GM12878 (cell line): ENCODE data around the gene C10orf143. TPM values are rescaled to one million over a fixed set of nuclear protein-coding genes. Genes with fewer than 3 reads are reported as not detected.

Experiments
- ATAC-seq: fragments of 200-7000 bp; cut with Tn5 transposase; 3 replicates; pipeline ENCODE4 v1.9.1; 2020; ENCODE audit warnings: mild to moderate bottlenecking, moderate library complexity
- BruUV-seq: library from RNA; stranded (reverse); fragments of 400-500 nt; replicated peaks from 2 replicates; lab custom pipeline; 2021; lab: Mats Ljungman, UMichigan
- CTCF ChIA-PET: fragments of 300-600 bp; sonication (Branson Sonifier 250); formaldehyde crosslinking; extraction: SDS; loops from one replicate; lab custom pipeline; 2021; ENCODE audit warnings: inconsistent platforms; lab: Yijun Ruan, JAX
- POLR2A ChIA-PET: fragments of 350-600 bp; formaldehyde crosslinking; extraction: SDS; loops from one replicate; lab custom pipeline; 2021; ENCODE audit warnings: inconsistent platforms; lab: Charles Lee
- RAD21 ChIA-PET: fragments of 300-600 bp; sonication (Branson Sonifier 250); formaldehyde crosslinking; loops from one replicate; lab custom pipeline; 2023; ENCODE audit warnings: antibody characterized with exemption; ENCODE audit not compliant: unreplicated experiment; lab: Charles Lee
- SMC1A ChIA-PET: fragments of 300-600 bp; sonication (Branson Sonifier 250); formaldehyde crosslinking; loops from one replicate; lab custom pipeline; 2023; ENCODE audit not compliant: unreplicated experiment, uncharacterized antibody; lab: Charles Lee
- DNase-seq: peaks from one replicate; pipeline ENCODE4 v3.0.0-alpha.2; 2011; ENCODE audit warnings: low read depth, low spot score
- FAIRE-seq: peaks from 3 replicates; lab custom pipeline; 2011; peaks lifted over from hg19 to GRCh38; lab: Jason Lieb, UNC
- H2AFZ ChIP-seq: 2 replicates; pipeline ENCODE4 v1.6.0; 2011; ENCODE audit warnings: low read depth, low read length, control low read depth; ENCODE audit not compliant: control insufficient read depth
- H3K27ac ChIP-seq: 2 replicates; pipeline ENCODE4 v1.5.1; 2011; ENCODE audit warnings: control low read depth; ENCODE audit not compliant: control insufficient read depth, insufficient read depth
- H3K27me3 ChIP-seq, 2 experiments: replicated peaks in 1 of 2; 2 replicates each; pipeline versions ENCODE4 v1.6.0 to v1.6.1; 2011; ENCODE audit warnings: low read length in 1 of 2; ENCODE audit not compliant: control insufficient read depth in 2 of 2, insufficient read depth in 2 of 2
- H3K36me3 ChIP-seq, 2 experiments: 2 replicates each; pipeline ENCODE4 v1.5.1; 2011; ENCODE audit warnings: low read length in 1 of 2; ENCODE audit not compliant: control insufficient read depth in 2 of 2, insufficient read depth in 2 of 2
- H3K4me1 ChIP-seq: 2 replicates; pipeline ENCODE4 v1.6.1; 2011; ENCODE audit warnings: mild to moderate bottlenecking, low read length, moderate library complexity, mixed read lengths; ENCODE audit not compliant: control insufficient read depth, insufficient read depth
- H3K4me2 ChIP-seq: 2 replicates; pipeline ENCODE4 v1.6.0; 2011; ENCODE audit warnings: control low read depth; ENCODE audit not compliant: control insufficient read depth, insufficient read depth
- H3K4me3 ChIP-seq: fragments of 200-600 bp; sonication (generic); 2 replicates; pipeline ENCODE4 v1.5.1; 2016
- H3K79me2 ChIP-seq: 2 replicates; pipeline ENCODE4 v1.6.0; 2011; ENCODE audit warnings: low read length; ENCODE audit not compliant: control insufficient read depth, insufficient read depth
- H3K9ac ChIP-seq: 2 replicates; pipeline ENCODE4 v1.8.0; 2011; ENCODE audit warnings: low read length, control low read depth, mixed read lengths; ENCODE audit not compliant: control insufficient read depth, insufficient read depth
- H3K9me3 ChIP-seq: replicated peaks from 3 replicates; pipeline ENCODE4 v1.5.1; 2011; ENCODE audit warnings: mild to moderate bottlenecking, low read length; ENCODE audit not compliant: control insufficient read depth, insufficient read depth
- H4K20me1 ChIP-seq: 2 replicates; pipeline ENCODE4 v1.6.0; 2011; ENCODE audit not compliant: control insufficient read depth, insufficient read depth
- CUX1 ChIP-seq: IDR thresholded peaks from 2 replicates; pipeline ENCODE4 v1.6.1; 2012; ENCODE audit warnings: improper control_type of control experiment, low read depth, low read length; ENCODE audit not compliant: insufficient replicate concordance
- DPF2 ChIP-seq: fragments of 450-650 bp; IDR thresholded peaks from 2 replicates; pipeline ENCODE4 v1.6.1; 2017; ENCODE audit warnings: mild to moderate bottlenecking
- GATAD2B ChIP-seq: fragments of 450-650 bp; conservative IDR thresholded peaks from 2 replicates; pipeline ENCODE4 v1.6.1; 2017; ENCODE audit warnings: low read depth, mild to moderate bottlenecking, moderate library complexity
- HDGF ChIP-seq: fragments of 450-650 bp; IDR thresholded peaks from 2 replicates; pipeline ENCODE4 v1.6.1; 2016; ENCODE audit warnings: antibody characterized with exemption
- HSF1 ChIP-seq: fragments of 150-350 bp; IDR thresholded peaks from 2 replicates; pipeline ENCODE4 v1.6.1; 2014; ENCODE audit warnings: mild to moderate bottlenecking, low read depth, low read length
- NR2F1 ChIP-seq: fragments of 450-650 bp; conservative IDR thresholded peaks from 2 replicates; pipeline ENCODE4 v1.6.1; 2017; ENCODE audit warnings: mild to moderate bottlenecking
- POLR2AphosphoS5 ChIP-seq: IDR thresholded peaks from 2 replicates; pipeline ENCODE4 v1.6.1; 2011; ENCODE audit warnings: mild to moderate bottlenecking, low read length, inconsistent platforms
- RAD51 ChIP-seq: fragments of 450-650 bp; IDR thresholded peaks from 2 replicates; pipeline ENCODE4 v1.6.1; 2016; ENCODE audit warnings: moderate library complexity, mild to moderate bottlenecking, inconsistent platforms
- RCOR1 ChIP-seq: conservative IDR thresholded peaks from 2 replicates; pipeline ENCODE4 v1.6.1; 2012; ENCODE audit warnings: low read depth, low read length, improper control_type of control experiment
- RELA ChIP-seq: fragments of 450-650 bp; IDR thresholded peaks from 2 replicates; pipeline ENCODE4 v1.8.0; 2014; ENCODE audit warnings: borderline replicate concordance; ENCODE audit not compliant: partially characterized antibody
- SIN3A ChIP-seq: IDR thresholded peaks from 2 replicates; pipeline ENCODE4 v1.6.1; 2012; ENCODE audit warnings: low read depth, low read length, improper control_type of control experiment
- WRNIP1 ChIP-seq: IDR thresholded peaks from 2 replicates; pipeline ENCODE4 v1.6.1; 2011; ENCODE audit warnings: low read depth, low read length, improper control_type of control experiment, borderline replicate concordance
- ZNF592 ChIP-seq: fragments of 450-650 bp; IDR thresholded peaks from 2 replicates; pipeline ENCODE4 v1.6.1; 2017; ENCODE audit warnings: mild to moderate bottlenecking, moderate library complexity
- ZSCAN29 ChIP-seq: fragments of 450-650 bp; IDR thresholded peaks from 2 replicates; pipeline ENCODE4 v1.6.1; 2017; ENCODE audit warnings: mild to moderate bottlenecking, moderate library complexity
- WGBS: methylation state at CpG from one replicate; pipeline ENCODE4 v1.1.6; 2016; ENCODE audit warnings: low lambda C conversion rate; ENCODE audit not compliant: insufficient replicate concordance, insufficient coverage; ENCODE audit errors: missing lambda C conversion rate; 5-methylcytosine and 5-hydroxymethylcytosine counted together
- in situ Hi-C: fragments of 300-500 bp; cut with MboI; formaldehyde crosslinking; loops from 9 replicates; pipeline ENCODE4 v1.14.3; 2018; ENCODE audit warnings: mixed read lengths
- intact Hi-C: fragments of 100-400 bp; cut with micrococcal nuclease; formaldehyde crosslinking; loops from one replicate; pipeline ENCODE4 v1.14.2; 2022; ENCODE audit not compliant: unreplicated experiment
- polyA plus RNA-seq, 11 experiments: library from polyadenylated mRNA; depleted of rRNA in 4 of 11; unstranded in 6 of 11; stranded (reverse) in 5 of 11; fragments of >200 nt; fragmentation: Nextera tagmentation in 4 of 11; fragmentation: Illumina TruSeq in 1 of 11; extraction: Ambion mirVana in 4 of 11; extraction: Trizol in 1 of 11; gene quantifications; 1 replicate in 1 of 11; 2 replicates in 10 of 11; pipeline versions ENCODE4 v1.2.1 to v1.2.3, GENCODE V29; 2011 to 2016; ENCODE audit warnings: inconsistent platforms in 2 of 11, missing spikeins in 2 of 11, low read depth in 1 of 11
- total RNA-seq, 4 experiments: library from RNA; depleted of rRNA in 3 of 4; stranded (reverse); fragments of >200 nt in 3 of 4; fragmentation: Illumina TruSeq in 1 of 4; extraction: Trizol in 1 of 4; gene quantifications; 2 replicates each; pipeline versions ENCODE4 v1.2.1 to v1.2.3, GENCODE V29; 2013 to 2021

C10orf143 gene
- total and polyA plus RNA-seq, 10 of the 15 experiments (the other 5 are each of a cell fraction or from before 2014, with no cell fraction given) = 0.64 to 7.9 (median 2.6) TPM

- ChIA-PET SMC1A (interaction anchor here (1.6 to 3.9 kb wide), 2 partner anchors 13 to 18 kb away, joined by 6 to 19 read pairs; partner anchors contain the start of gene C10orf143), POLR2A (no interaction called here), RAD21 (interaction anchor here (1.3 kb wide), 1 partner anchor 12 kb away, joined by 3 read pairs; no protein-coding TSS in a partner anchor), CTCF (interaction anchor here (1.2 to 3.8 kb wide), 3 partner anchors 18 to 1097 kb away, joined by 5 to 38 read pairs (median 12); partner anchors contain the start of gene C10orf143)
- Histone ChIP-seq H3K27ac (no peak overlapping the region), H4K20me1 (no peaks in the 10 kb centered on the region), H3K27me3 (no peaks in the 10 kb centered on the region), H3K36me3 (no peaks in the 10 kb centered on the region), H3K4me3 (no peak overlapping the region), H3K9me3 (no peaks in the 10 kb centered on the region), H2AFZ (no peak overlapping the region), H3K4me1 (no peaks in the 10 kb centered on the region), H3K4me2 (no peak overlapping the region), H3K79me2 (no peaks in the 10 kb centered on the region), H3K9ac (no peak overlapping the region)
- FAIRE-seq (no peak), DNase-seq (no peak), ATAC-seq (no peak)
- intact Hi-C loops (loop anchor here (5.0 kb wide), 3 partner anchors 242 to 1917 kb away; no protein-coding TSS in a partner anchor), in situ Hi-C loops (no loop called here)
- BruUV-seq = no TSS peak
- 46% methylated on average over 25 of the region's 27 CpGs for WGBS
- TF ChIP-seq NR2F1 = no peak
- no peak for TF ChIP-seq DPF2
- TF ChIP-seq HDGF = no peak
- no peak for TF ChIP-seq HSF1
- no peak for TF ChIP-seq WRNIP1
- no peak for TF ChIP-seq SIN3A
- no peak for TF ChIP-seq RELA
- no peak for TF ChIP-seq RCOR1
- no peak for TF ChIP-seq GATAD2B
- no peak for TF ChIP-seq RAD51
- no peak for TF ChIP-seq ZNF592
- TF ChIP-seq ZSCAN29 = no peak
- TF ChIP-seq CUX1 = no peak
- no peak for TF ChIP-seq POLR2AphosphoS5
Measured at GRCh38 chr10:130128922-130129321, 18.3 kb upstream of the C10orf143 start.
